Naive thymus-derived CD4-positive, alpha-beta T cell (primary cell): ENCODE measurements around the gene TLK2. TPM values are rescaled to one million over a fixed set of nuclear protein-coding genes. Genes with fewer than 3 reads are reported as not detected.
"Not testable (repeated sequence)": the region's sequence is repeated elsewhere in the genome, so short reads cannot be mapped to it uniquely, and the experiment has no call there.

ENCODE experiments used
- ATAC-seq: fragments of 150-1000 bp; cut with Tn5 transposase; 2 replicates; pipeline ENCODE4 v1.10.0; 2021; ENCODE audit warnings: mild to moderate bottlenecking, moderate library complexity
- CTCF ChIA-PET: fragments of 350-600 bp; sonication (Branson Sonifier 250); formaldehyde crosslinking; loops from one replicate; lab custom pipeline; 2021; ENCODE audit warnings: antibody characterized with exemption; lab: Charles Lee
- POLR2A ChIA-PET: fragments of 350-600 bp; sonication (Branson Sonifier 250); formaldehyde crosslinking; loops from one replicate; lab custom pipeline; 2021; ENCODE audit warnings: antibody characterized with exemption, inconsistent platforms; lab: Charles Lee
- DNase-seq, 9 donors: peaks; one replicate each; pipeline versions ENCODE4 v3.0.0 to v3.0.0-alpha.2; 2020 to 2022; ENCODE audit warnings: mixed read lengths in 1 of 9
- H3K27ac ChIP-seq: one replicate; pipeline ENCODE4 v1.7.0; 2013; ENCODE audit warnings: mild to moderate bottlenecking, low read depth, low read length, moderate library complexity
- H3K27me3 ChIP-seq, 2 donors: one replicate each; pipeline ENCODE4 v1.7.0; 2013; ENCODE audit warnings: low read length in 2 of 2, mild to moderate bottlenecking in 2 of 2, moderate library complexity in 2 of 2; ENCODE audit not compliant: control insufficient read depth in 2 of 2, insufficient read depth in 2 of 2
- H3K36me3 ChIP-seq, 3 experiments: 1 replicate in 2 of 3; 2 replicates in 1 of 3; pipeline ENCODE4 v1.7.0; 2013; ENCODE audit warnings: low read length in 3 of 3, mild to moderate bottlenecking in 3 of 3, moderate library complexity in 1 of 3; ENCODE audit not compliant: insufficient read depth in 3 of 3, control insufficient read depth in 2 of 3
- H3K4me1 ChIP-seq, 2 donors: one replicate each; pipeline ENCODE4 v1.7.0; 2013; ENCODE audit warnings: low read length in 2 of 2, mild to moderate bottlenecking in 2 of 2, moderate library complexity in 1 of 2; ENCODE audit not compliant: control insufficient read depth in 2 of 2, insufficient read depth in 2 of 2
- H3K4me3 ChIP-seq: 2 replicates; pipeline ENCODE4 v1.7.0; 2013; ENCODE audit warnings: mild to moderate bottlenecking, low read length
- H3K9me3 ChIP-seq, 3 experiments: 1 replicate in 2 of 3; 2 replicates in 1 of 3; pipeline ENCODE4 v1.7.0; 2013; ENCODE audit warnings: low read length in 3 of 3; ENCODE audit not compliant: control insufficient read depth in 2 of 3
- H3K27ac Mint-ChIP-seq, 9 donors: one replicate each; pipeline ENCODE4 v1.8.0; 2020 to 2022; ENCODE audit warnings: mixed read lengths in 9 of 9, mild to moderate bottlenecking in 8 of 9, moderate library complexity in 5 of 9, inconsistent platforms in 2 of 9
- H3K27me3 Mint-ChIP-seq, 5 donors: one replicate each; pipeline ENCODE4 v1.8.0; 2021 to 2022; ENCODE audit warnings: mixed read lengths in 5 of 5, mild to moderate bottlenecking in 1 of 5
- H3K36me3 Mint-ChIP-seq, 5 donors: one replicate each; pipeline ENCODE4 v1.8.0; 2020 to 2022; ENCODE audit warnings: mixed read lengths in 5 of 5, mild to moderate bottlenecking in 3 of 5, inconsistent platforms in 1 of 5
- H3K4me1 Mint-ChIP-seq, 7 donors: one replicate each; pipeline ENCODE4 v1.8.0; 2020 to 2022; ENCODE audit warnings: mixed read lengths in 7 of 7, mild to moderate bottlenecking in 3 of 7, inconsistent platforms in 1 of 7
- H3K4me3 Mint-ChIP-seq, 10 donors: one replicate each; pipeline ENCODE4 v1.8.0; 2020 to 2022; ENCODE audit warnings: mild to moderate bottlenecking in 10 of 10, mixed read lengths in 10 of 10, moderate library complexity in 6 of 10, inconsistent platforms in 2 of 10
- H3K9me3 Mint-ChIP-seq, 11 donors: one replicate each; pipeline ENCODE4 v1.8.0; 2020 to 2022; ENCODE audit warnings: mixed read lengths in 11 of 11, mild to moderate bottlenecking in 4 of 11, inconsistent platforms in 1 of 11, moderate library complexity in 1 of 11
- intact Hi-C, 2 donors: fragments of 100-400 bp; cut with micrococcal nuclease; formaldehyde crosslinking; loops; one replicate each; pipeline ENCODE4 v1.15.1; 2023
- polyA plus RNA-seq, 2 donors: library from polyadenylated mRNA; unstranded; fragments of 300-500 nt; fragmentation: Illumina TruSeq; gene quantifications; one replicate each; pipeline ENCODE4 v1.2.3, GENCODE V29; 2021
- total RNA-seq, 6 experiments: library from RNA in 5 of 6; stranded (reverse) in 5 of 6; gene quantifications; 1 replicate in 5 of 6; 2 replicates in 1 of 6; pipeline ENCODE4 v1.2.3 and lab custom pipeline; 2021 to 2026

The TLK2 gene
- total and polyA plus RNA-seq, 7 experiments from 2014 or later, result 7.6 to 84.8 (median 64.5) TPM

DNA sequence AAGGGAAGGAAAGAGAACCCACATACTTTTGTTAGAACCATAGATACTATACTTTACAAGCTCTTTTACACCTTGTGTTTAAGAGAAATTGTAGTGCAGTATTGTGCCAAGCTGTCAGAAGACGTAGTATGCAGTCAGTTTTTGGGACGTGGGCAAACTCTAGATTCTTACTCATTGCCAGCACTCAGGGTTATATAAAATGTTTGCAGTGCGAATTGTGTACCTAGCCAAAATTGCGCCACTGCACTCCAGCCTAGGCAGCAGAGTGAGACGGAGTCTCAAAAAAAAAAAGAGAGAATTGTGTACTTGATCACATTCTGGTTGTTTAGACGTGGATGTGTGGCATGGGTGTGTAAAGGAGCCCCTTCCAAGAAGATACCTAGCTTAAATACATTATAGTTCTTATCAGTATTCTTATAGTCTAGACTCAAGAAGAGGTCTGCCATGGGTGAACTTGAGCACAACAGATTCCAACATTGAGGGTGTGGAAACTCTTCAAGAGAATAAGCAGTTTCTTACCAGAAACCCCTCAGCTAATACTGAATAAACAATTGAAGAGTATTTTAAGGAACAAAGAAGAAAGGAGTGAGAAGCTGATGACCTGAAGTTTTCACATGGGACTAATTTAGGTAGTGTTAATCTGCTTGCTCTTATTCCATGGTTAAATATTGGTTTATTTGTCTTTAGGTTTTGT is 121.5 kb downstream of the TLK2 start:
- Histone ChIP-seq H3K27ac (no peak overlapping the region), H3K4me3 (no peak overlapping the region), H3K27me3 (no peaks in the 10 kb centered on the region), H3K4me1 (no peaks in the 10 kb centered on the region), H3K36me3 (peaks cover 0 to 81% (median 24%) of the 10 kb centered on the region in 3 experiments), H3K9me3 (no peaks in the 10 kb centered on the region)
- CTCF ChIA-PET, result no interaction called here
- Mint-ChIP-seq H3K4me1 (peaks cover 0 to 5% (median 0%) of the 10 kb centered on the region in 7 donors), H3K36me3 (peaks cover 6 to 69% (median 47%) of the 10 kb centered on the region in 5 donors), H3K4me3 (no peak overlapping the region), H3K27me3 (no peaks in the 10 kb centered on the region), H3K27ac (peak overlapping the region in 2 of 9 donors; percentile 40 to 47), H3K9me3 (peaks cover 0 to 2% (median 0%) of the 10 kb centered on the region in 11 donors)
- DNase-seq, result no peak
- intact Hi-C loops, result no loop called here
- no peak for ATAC-seq
- POLR2A ChIA-PET, result no interaction called here

DNA sequence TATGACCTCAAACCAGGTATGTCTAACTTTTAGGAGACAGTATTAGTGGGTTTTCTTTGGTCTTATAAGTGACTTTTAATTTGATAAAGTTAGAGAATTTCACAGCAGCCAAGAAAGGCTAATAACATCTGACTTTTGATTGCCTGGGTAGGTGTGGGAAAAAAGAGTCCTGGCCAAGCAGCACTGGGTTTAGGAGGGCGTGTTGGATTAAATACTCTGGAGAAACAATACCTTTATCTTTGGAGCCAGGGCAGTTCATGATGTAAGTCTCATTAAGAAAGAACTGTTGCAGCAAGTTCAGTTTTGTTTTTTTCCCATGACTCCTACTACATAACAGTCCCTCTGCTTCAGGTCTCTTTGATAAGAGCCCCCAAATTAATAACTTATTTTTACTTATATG is 122.2 kb downstream of the TLK2 start:
- no peaks in the 10 kb centered on the region for H3K27me3 ChIP-seq
- no peak overlapping the region for H3K4me3 Mint-ChIP-seq
- no peak overlapping the region for H3K4me3 ChIP-seq
- ATAC-seq (no peak), DNase-seq (no peak)
- H3K9me3 Mint-ChIP-seq, result peaks cover 0 to 2% (median 0%) of the 10 kb centered on the region in 11 donors
- H3K27me3 Mint-ChIP-seq, result no peaks in the 10 kb centered on the region
- CTCF ChIA-PET, result no interaction called here
- no peaks in the 10 kb centered on the region for H3K9me3 ChIP-seq
- POLR2A ChIA-PET, result no interaction called here
- H3K27ac ChIP-seq, result no peak overlapping the region
- H3K4me1 Mint-ChIP-seq, result peaks cover 0 to 5% (median 0%) of the 10 kb centered on the region in 7 donors
- H3K36me3 Mint-ChIP-seq, result peaks cover 6 to 69% (median 45%) of the 10 kb centered on the region in 5 donors
- H3K36me3 ChIP-seq, result peaks cover 0 to 80% (median 24%) of the 10 kb centered on the region in 3 experiments
- no peaks in the 10 kb centered on the region for H3K4me1 ChIP-seq
- intact Hi-C loops, result no loop called here
- H3K27ac Mint-ChIP-seq, result no peak overlapping the region

DNA sequence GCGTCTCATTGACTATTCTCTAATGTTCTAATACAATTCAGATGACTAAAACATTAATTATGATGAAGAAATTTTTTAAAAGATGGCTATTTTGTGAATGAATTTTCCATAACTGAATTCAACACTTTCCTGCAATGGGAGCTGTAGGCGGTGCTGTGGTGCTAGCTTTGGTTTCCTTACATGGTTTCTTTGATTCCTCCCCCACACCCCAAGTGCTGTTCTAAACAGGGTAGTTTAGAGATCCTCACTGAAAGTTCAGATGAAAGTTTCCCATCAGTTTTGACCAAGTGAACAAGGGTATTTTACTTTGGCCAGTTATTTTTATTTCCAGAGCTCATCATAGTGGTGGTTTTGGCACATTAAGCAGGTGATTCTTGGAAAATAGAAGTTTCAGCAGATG is 122.8 kb downstream of the TLK2 start:
- intact Hi-C loops, result no loop called here
- CTCF ChIA-PET, result no interaction called here
- Histone ChIP-seq H3K4me1 (no peaks in the 10 kb centered on the region), H3K27ac (no peak overlapping the region), H3K36me3 (peaks cover 0 to 79% (median 24%) of the 10 kb centered on the region in 3 experiments), H3K4me3 (no peak overlapping the region), H3K9me3 (no peaks in the 10 kb centered on the region), H3K27me3 (no peaks in the 10 kb centered on the region)
- H3K9me3 Mint-ChIP-seq, result peaks cover 0 to 2% (median 0%) of the 10 kb centered on the region in 11 donors
- ATAC-seq (no peak), DNase-seq (no peak)
- H3K4me1 Mint-ChIP-seq, result peaks cover 0 to 5% (median 0%) of the 10 kb centered on the region in 7 donors
- peaks cover 6 to 68% (median 44%) of the 10 kb centered on the region in 5 donors for H3K36me3 Mint-ChIP-seq
- no peaks in the 10 kb centered on the region for H3K27me3 Mint-ChIP-seq
- H3K4me3 Mint-ChIP-seq, result no peak overlapping the region
- POLR2A ChIA-PET, result no interaction called here
- peak overlapping the region in 2 of 9 donors; percentile 18 to 28 for H3K27ac Mint-ChIP-seq

DNA sequence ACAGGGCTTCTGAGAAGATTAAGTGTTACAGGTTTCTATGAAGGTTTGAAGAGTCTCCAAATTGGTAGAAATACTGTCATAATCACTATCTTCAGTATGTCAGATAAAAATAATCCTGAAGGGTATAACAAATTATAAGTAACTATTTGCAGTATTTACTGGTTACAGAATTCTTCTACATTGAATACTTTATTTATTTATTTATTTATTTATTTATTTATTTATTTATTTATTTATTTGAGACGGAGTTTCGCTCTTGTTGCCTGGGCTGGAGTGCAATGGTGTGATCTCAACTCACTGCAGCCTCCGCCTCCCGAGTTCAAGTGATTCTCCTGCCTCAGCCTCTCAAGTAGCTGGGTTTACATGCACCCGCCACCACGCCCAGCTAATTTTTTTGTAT is 125.2 kb downstream of the TLK2 start:
- H3K36me3 Mint-ChIP-seq, result peaks cover 13 to 68% (median 36%) of the 10 kb centered on the region in 5 donors
- H3K9me3 ChIP-seq, DNase-seq, H3K4me3 Mint-ChIP-seq, H3K4me1 ChIP-seq, H3K27ac Mint-ChIP-seq, H3K9me3 Mint-ChIP-seq, H3K27ac ChIP-seq, H3K27me3 ChIP-seq, H3K4me3 ChIP-seq, CTCF ChIA-PET, H3K4me1 Mint-ChIP-seq, H3K27me3 Mint-ChIP-seq, intact Hi-C loops, ATAC-seq: not testable (repeated sequence)
- POLR2A ChIA-PET, result interaction anchor here (0.7 kb wide), 1 partner anchor 11 kb away, joined by 4 read pairs; no protein-coding TSS in a partner anchor
- H3K36me3 ChIP-seq, result peaks cover 5 to 78% (median 16%) of the 10 kb centered on the region in 3 experiments

DNA sequence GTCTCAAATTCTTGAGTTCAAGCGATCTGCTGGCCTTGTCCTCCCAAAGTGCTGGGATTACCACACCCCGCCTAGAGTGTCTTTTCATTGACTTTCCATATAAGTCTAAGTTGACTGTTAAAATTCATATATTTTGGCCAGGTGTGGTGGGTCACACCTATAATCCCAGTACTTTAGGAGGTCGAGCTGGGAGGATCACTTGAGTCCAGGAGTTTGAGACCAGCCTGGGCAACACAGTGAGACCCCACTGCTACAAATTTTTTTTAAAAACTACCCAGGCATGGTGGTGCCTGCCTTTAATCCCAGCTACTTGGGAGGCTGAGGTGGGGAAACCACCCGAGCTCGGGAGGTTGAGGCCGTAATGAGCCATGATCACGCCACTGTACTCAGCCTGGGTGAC is 127.0 kb downstream of the TLK2 start:
- intact Hi-C loops, result no loop called here
- Histone ChIP-seq H3K27me3 (no peaks in the 10 kb centered on the region), H3K27ac (no peak overlapping the region), H3K36me3 (peaks cover 10 to 79% (median 18%) of the 10 kb centered on the region in 3 experiments), H3K9me3 (no peaks in the 10 kb centered on the region), H3K4me3 (no peak overlapping the region), H3K4me1 (no peaks in the 10 kb centered on the region)
- peaks cover 12 to 69% (median 33%) of the 10 kb centered on the region in 5 donors for H3K36me3 Mint-ChIP-seq
- H3K4me3 Mint-ChIP-seq, result no peak overlapping the region
- H3K9me3 Mint-ChIP-seq, result no peaks in the 10 kb centered on the region
- POLR2A ChIA-PET, result no interaction called here
- H3K27me3 Mint-ChIP-seq, result no peaks in the 10 kb centered on the region
- H3K27ac Mint-ChIP-seq, result no peak overlapping the region
- DNase-seq (no peak), ATAC-seq (no peak)
- CTCF ChIA-PET, result interaction anchor here (1.0 kb wide), 1 partner anchor 13 kb away, joined by 3 read pairs; no protein-coding TSS in a partner anchor
- H3K4me1 Mint-ChIP-seq, result peaks cover 0 to 7% (median 0%) of the 10 kb centered on the region in 7 donors

DNA sequence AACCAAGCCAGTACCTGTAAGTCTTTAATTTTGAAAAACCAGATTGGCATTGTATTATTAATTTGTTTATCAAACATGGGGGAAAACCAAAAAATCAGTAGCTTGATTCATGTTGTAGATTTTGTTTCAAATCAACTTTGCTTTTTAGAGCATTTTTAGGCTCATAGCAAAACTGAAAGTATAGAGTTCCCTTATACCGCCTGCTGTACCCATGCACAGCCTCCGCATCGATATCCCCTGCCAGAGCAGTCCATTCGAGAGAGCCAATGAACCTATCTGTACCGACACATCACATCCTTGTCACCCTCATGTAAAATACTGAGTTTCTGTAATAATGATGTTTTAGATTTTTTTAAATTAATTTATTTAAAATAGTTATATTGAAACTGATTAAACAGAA is 132.7 kb downstream of the TLK2 start:
- intact Hi-C loops, result no loop called here
- H3K4me3 Mint-ChIP-seq, result no peak overlapping the region
- H3K9me3 Mint-ChIP-seq, result no peaks in the 10 kb centered on the region
- ATAC-seq (peak; percentile 60), DNase-seq (no peak)
- Histone ChIP-seq H3K27me3 (no peaks in the 10 kb centered on the region), H3K4me3 (no peak overlapping the region), H3K36me3 (peaks cover 0 to 64% (median 29%) of the 10 kb centered on the region in 3 experiments), H3K9me3 (no peaks in the 10 kb centered on the region), H3K4me1 (no peaks in the 10 kb centered on the region), H3K27ac (no peak overlapping the region)
- H3K27ac Mint-ChIP-seq, result peak overlapping the region in 1 of 9 donors; percentile 26
- H3K4me1 Mint-ChIP-seq, result peaks cover 0 to 5% (median 0%) of the 10 kb centered on the region in 7 donors
- H3K27me3 Mint-ChIP-seq, result no peaks in the 10 kb centered on the region
- peaks cover 12 to 64% (median 33%) of the 10 kb centered on the region in 5 donors for H3K36me3 Mint-ChIP-seq
- POLR2A ChIA-PET, result no interaction called here
- CTCF ChIA-PET, result no interaction called here
